Measurements from ENCODE around the gene CTSD.
A peak's percentile ranks its signal among the peaks of the same experiment; 100 is the strongest.

CTSD gene

GRCh38 chr11:1768141-1768469 is 4.4 kb upstream of the CTSD start:
- DNase-seq: no peak

DNA sequence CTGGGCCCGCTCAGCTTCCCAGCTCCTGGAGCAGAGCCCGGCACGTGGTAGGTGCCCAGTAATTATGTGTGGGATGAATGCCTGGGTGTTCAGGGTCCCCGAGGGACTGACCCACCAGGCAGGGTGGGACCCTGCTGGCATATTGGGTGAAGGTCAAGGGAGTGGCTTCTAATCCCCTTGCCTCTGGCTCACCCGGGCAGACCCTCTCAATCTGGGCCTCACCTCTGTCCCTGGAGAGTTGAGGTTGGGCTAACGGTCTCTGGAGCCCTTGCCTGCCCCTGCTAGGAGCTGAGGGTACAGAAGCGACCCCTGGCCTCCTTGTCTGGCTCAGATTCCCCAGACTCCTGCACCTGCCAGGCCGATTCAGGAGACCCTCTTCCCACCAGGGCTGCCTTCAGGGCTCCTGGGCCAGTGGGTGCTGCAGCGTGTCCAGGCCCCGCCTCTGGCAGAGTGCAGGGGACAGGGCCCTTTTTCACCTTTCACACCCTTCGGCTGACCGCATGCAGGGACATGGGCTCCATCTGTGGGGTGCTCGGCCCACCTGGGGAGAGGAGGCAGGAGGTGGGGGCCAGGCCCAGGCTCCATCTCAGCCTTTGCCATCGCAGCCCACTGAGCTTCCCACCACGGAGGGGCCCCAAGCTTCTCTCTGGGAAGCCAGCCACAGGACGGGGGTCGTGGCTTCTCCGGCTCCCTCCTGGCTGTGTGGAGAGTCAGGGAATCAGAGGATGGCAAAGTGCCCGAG is 3.8 kb upstream of the CTSD start:
- DNase-seq: no peak

- no peak for DNase-seq
Observed at GRCh38 chr11:1766719-1767398, 3.1 kb upstream of the CTSD start.

DNA sequence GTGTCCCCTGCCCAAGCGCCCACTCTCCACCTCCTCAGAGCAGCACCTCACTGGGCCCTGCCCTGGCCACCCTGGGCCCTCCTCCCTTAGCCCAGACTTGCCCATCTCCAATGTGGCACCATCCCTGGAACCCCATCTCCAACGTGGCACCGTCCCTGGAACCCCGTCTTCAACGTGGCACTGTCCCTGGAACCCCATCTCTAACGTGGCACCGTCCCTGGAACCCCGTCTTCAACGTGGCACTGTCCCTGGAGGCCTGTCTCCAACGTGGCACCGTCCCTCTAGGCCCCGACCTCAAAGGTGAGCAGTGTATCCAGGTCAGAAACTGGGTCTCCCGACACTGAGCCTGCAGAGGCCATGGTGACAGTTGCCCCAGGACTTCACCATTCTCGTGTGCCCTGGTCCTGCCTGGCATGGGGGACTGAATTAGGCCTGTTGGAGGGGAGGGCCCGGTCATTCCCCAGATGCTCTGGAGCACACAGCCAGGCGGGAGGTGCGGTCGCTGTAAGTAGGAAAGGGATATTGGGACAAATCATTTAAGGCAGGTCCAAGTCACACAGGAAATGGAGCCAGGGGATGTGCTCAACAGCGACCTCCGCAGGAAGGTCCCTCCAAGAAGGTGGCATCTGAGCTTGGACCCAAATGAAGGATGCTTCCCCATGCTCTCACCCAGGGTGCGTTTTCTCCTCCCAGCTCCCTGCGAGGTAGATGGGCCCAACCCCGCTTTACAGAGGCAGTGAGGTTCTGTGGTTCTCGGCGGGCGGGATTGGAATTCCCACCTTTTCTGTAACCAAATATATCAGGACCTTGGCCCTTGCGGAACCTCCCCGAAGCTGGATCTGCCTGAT is 2.4 kb upstream of the CTSD start:
- no peak for DNase-seq

DNA sequence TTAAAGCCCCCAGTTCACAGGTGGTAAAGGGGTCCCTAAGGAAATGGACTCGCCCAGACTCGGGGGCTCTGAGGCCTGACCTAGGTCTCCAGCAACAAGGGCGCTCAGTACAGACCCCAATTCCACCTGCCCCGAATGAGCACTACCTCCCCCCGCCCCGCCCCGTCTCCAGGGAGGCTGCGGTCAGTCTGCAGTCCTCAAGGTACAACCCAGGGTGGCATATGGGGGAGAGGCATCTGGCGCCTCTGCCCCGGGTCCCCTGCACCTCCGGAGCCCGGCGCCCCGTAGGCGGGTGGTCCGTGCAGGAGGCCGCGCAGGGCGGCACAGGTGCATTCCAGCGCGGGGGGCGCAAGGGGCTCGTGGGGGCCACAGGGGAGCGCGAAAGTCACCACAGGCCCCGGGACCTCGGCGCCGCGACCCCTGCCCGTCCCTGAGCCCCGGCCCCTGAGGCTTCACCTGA is 361 bp downstream of the CTSD start:
- DNase-seq: no peak

DNA sequence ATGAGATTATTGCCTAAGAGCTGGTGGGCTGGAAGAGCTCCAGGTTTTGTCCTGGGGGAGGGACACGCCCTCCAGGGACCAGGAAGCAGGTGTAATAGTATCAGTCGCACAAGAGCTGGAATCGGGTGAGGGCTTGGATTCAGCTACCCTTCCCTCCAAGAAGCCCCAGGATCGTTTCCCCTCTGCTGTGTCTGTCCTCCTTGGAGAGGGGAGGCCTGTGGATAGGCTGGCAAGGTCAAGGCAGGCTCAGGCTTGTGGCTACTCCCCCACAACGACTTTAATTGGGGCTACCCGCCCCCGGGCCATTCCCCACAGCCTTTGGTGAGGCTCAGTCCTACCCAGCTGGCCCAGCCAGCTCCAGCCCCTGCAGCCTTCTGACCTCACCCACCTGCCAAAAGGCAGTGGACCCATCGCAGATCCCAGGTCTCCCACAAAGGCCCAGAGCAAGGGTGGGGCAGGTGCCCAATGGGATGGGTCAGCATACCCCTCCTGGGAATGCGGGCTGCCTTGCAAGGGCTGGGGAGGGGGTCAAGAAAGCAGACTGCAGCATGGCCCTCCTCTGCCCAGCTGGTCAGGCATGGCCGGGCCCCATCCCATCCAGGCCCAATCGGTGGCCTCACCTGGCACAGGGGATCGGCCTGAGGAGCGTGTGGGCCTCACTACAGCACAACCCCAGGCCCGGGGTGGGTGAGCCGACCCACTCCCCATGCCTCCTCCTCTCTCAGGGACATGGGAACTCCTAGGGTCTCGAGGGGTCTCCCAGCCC is 1.0 kb downstream of the CTSD start:
- no peak for DNase-seq

GRCh38 chr11:1761857-1762536 is 1.7 kb downstream of the CTSD start:
- no peak for DNase-seq

- DNase-seq: no peak
Observed at GRCh38 chr11:1761110-1761856, 2.4 kb downstream of the CTSD start.

- DNase-seq: peak; percentile 75
Observed at GRCh38 chr11:1760351-1761109, 3.2 kb downstream of the CTSD start.

DNA sequence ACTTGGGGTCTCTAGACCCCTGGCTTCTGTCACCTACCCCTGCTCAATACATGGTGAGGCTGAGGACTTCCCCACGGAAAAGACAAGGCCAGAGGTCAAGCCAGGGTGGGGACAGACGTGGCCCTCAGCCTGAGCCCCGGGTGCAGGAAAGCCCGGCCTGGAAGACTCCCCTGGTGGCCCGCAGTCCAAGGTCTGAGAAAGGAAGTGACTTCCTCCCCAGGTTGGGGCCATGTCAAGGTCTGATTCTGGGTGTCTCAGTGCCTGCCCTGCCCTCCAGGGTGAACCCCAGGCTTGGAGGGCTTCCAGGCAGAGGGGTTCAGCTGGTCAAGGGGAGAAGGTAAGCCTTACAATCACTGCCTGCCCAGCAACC is 3.9 kb downstream of the CTSD start:
- no peak for DNase-seq

- DNase-seq: no peak
Observed at GRCh38 chr11:1759151-1759850, 4.4 kb downstream of the CTSD start.

DNA sequence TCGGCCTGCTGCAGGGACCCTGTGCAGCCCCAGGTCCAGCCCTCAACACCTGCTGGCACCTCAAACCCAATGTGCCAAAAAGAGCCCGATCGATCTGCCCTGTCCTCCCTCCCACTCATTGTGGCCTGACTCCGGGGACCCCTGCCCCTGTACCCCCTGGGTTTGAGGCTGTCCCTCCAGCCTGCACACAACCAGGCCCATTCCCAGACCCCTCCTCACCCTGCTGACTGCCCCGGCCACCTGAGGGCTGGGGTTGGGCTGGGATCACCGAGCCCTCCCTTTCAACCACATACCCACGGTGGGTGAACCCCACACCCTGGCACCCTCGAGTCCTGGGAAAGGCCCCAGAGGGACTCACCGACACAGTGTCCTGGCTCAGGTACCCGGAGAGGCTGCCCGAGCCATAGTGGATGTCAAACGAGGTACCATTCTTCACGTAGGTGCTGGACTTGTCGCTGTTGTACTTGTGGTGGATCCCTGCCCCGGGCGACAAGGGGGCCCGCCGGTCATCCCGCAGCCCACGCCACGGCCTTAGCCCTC is 5.0 kb downstream of the CTSD start:
- DNase-seq: no peak

- DNase-seq: no peak
Observed at GRCh38 chr11:1757861-1758610, 5.7 kb downstream of the CTSD start.

DNA sequence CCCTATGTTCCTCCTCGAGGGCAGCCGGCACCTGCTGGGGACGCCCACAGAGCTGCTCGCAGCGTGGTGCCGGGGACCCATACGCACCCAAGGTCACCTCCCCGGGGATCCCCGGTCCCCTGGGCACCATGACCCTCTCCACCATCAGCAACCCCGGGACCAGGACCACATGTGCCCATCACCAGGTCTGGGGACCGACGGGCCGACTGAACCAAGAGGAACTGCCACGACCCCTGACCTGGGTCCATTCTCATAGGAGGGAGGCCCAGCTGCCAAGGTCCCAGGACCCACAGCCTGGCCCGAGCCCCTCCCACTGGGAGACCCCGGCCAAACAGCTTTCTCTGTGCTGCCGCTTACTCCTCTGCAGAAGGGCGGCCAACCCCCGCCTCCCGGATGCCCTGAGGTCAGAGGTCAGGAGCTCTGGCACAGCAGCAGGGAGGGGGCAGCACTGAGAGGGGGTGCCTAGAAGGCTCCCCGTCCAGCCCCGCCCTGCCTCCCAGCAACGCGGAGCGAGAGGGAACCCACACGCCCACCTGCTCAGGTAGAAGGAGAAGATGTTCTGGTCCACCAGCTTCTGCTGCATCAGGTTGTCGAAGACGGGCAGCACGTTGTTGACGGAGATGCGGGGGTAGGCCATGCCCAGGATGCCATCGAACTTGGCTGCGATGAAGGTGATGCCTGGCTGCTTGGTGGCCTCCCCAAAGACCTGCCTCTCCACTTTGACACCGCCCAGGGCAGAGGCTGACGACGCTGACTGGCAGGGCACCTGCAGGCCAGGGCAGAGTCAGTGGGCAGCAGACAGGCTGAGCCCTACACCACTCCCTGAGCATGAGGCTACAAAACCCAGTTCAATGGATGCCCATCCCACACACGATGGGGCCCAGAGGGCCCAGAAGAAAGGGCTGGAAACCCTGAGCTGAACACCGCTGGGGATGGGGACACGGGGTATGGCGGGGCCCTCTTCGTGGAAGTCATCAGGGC is 6.6 kb downstream of the CTSD start:
- DNase-seq: no peak

DNA sequence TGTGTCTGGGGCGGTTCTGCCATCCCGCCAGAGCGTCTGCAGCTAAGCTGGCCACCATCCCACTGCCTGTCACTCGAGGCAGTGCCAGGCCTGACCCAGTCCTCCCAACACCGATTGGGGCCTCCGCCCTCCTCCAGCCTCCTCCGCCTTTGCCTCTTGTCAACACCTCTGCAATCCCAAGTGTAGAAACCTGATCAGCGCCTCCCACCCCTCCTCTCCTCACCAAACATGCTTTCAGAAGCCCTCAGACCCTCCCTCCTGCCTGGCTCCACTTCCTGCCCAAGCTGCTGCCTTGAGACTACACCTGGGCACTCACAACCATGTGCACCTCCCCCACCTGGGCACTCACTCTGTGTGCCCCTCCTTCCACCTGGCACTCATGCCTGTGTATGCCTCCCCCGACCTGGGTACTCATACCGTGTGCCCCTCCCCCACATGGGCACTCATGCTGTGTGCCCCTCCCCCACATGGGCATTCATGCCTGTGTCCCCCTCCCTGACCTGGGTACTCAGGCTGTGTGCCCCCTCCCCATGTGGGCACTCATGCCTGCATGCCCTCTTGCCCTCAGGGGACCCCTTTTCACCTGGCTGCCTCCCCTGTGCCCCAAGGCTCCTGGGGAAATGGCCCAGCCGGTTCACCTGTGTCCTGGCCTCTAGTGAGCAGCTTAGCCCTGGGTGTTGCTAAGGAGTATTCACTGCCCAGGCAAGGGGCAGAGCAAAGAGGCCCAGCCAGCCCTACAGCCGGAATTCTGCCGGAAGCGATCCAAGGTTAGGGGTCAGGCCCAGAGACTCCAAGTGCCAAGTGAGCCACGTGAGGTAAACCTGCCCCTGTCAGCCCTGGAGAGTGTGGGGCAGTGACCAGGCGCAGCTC is 7.8 kb downstream of the CTSD start:
- no peak for DNase-seq

- no peak for DNase-seq
Observed at GRCh38 chr11:1755344-1755691, 8.4 kb downstream of the CTSD start.
